Measurements from ENCODE around the gene ZFPM1. TPM values are rescaled to one million over a fixed set of nuclear protein-coding genes. Genes with fewer than 3 reads are reported as not detected.

ZFPM1 gene
- total and polyA plus RNA-seq, 2 of the 8 experiments (the other 6 are each of a cell fraction or from before 2014, with no cell fraction given) = 0.74 to 4.8 TPM

DNA sequence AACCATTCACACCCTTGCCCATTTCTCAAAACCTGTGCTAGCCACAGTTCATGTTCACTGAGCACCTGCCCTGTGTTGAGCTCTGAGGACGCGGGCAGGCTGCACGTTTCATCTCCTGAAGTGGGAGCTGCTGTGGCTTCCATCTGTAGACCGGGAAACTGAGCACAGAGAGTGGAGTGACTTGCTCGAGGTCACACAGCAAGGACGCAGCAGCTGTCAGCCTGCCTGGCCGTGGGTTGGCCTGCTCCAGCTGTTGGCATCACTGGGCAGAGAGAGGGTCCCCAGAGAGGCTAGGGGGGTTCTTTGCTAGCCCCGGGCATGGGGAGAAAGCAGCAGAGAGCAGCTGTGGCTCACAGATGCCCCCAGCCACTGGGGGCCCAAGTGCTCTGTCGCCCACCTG lies 28.8 kb downstream of the ZFPM1 start:
- Histone ChIP-seq H3K4me1 (replicated peaks in 1 of 4; ENCODE audit: control insufficient read depth in 3 of 4, insufficient read depth in 4 of 4, low read length in 3 of 4) (peaks cover 0 to 11% (median 7%) of the 10 kb centered on the region in 4 experiments; a peak in 5 of 7 replicates), H3K56ac (replicated peaks; ENCODE audit: insufficient read length, low read depth, low read length) (no peak overlapping the region), H3K18ac (ENCODE audit: extremely low read depth, low read length) (no peak overlapping the region), H3K4me3 (ENCODE audit: extremely low read depth in 1 of 4, insufficient read depth in 2 of 4, low read depth in 3 of 4, low read length in 4 of 4) (no peak overlapping the region), H4K8ac (ENCODE audit: extremely low read depth, insufficient read depth, low read length) (no peak overlapping the region), H3K79me1 (ENCODE audit: low read depth, low read length) (no peaks in the 10 kb centered on the region; the same call in none of the 2 replicates), H3K4me2 (ENCODE audit: insufficient read depth in 1 of 2, low read depth in 2 of 2, low read length in 2 of 2) (no peak overlapping the region), H2AFZ (ENCODE audit: low read length) (no peak overlapping the region), H3K14ac (ENCODE audit: insufficient read length) (no peak overlapping the region), H3K4ac (replicated peaks; ENCODE audit: insufficient read length, low read depth, low read length) (no peak overlapping the region), H4K5ac (ENCODE audit: insufficient read length, low read depth, low read length) (no peak overlapping the region), H2BK120ac (replicated peaks; ENCODE audit: low read depth, low read length) (no peak overlapping the region), H2BK15ac (ENCODE audit: low read length) (no peak overlapping the region), H3K9me3 (ENCODE audit: insufficient read depth in 2 of 2, low read depth in 1 of 2, low read length in 1 of 2) (no peaks in the 10 kb centered on the region), H3K23ac (ENCODE audit: insufficient read length) (no peak overlapping the region), H3K27ac (ENCODE audit: low read depth, low read length) (no peak overlapping the region), H3K9ac (replicated peaks in 1 of 4; ENCODE audit: extremely low read depth in 1 of 4, low read depth in 3 of 4, low read length in 3 of 4) (no peak overlapping the region), H4K91ac (replicated peaks; ENCODE audit: insufficient read length, low read length) (no peak overlapping the region), H2BK20ac (ENCODE audit: low read length) (no peak overlapping the region), H3K79me2 (ENCODE audit: control insufficient read depth in 1 of 2, insufficient read depth in 2 of 2, low read length in 2 of 2) (no peaks in the 10 kb centered on the region), H3K36me3 (ENCODE audit: control insufficient read depth in 2 of 4, insufficient read depth in 4 of 4, low read length in 3 of 4) (no peaks in the 10 kb centered on the region; a peak in 1 of 8 replicates), H3K23me2 (ENCODE audit: low read depth, low read length) (no peaks in the 10 kb centered on the region), H2BK5ac (ENCODE audit: low read depth, low read length) (no peak overlapping the region), H2BK12ac (ENCODE audit: low read depth, low read length) (no peak overlapping the region), H4K20me1 (replicated peaks in 1 of 2; ENCODE audit: control insufficient read depth in 1 of 2, insufficient read depth in 2 of 2, low read length in 2 of 2) (peaks cover 2 to 11% of the 10 kb centered on the region in 2 experiments), H2AK5ac (ENCODE audit: low read depth, low read length) (no peak overlapping the region), H3K27me3 (replicated peaks in 1 of 4; ENCODE audit: control insufficient read depth in 3 of 4, extremely low read depth in 1 of 4, insufficient read depth in 3 of 4, low read length in 3 of 4) (no peaks in the 10 kb centered on the region)
- CTCF ChIA-PET (ENCODE audit: partially characterized antibody) = interaction anchor here (0.6 to 1.5 kb wide), 2 partner anchors 13 to 346 kb away, joined by 3 to 5 read pairs; no protein-coding TSS in a partner anchor
- WGBS, 2 experiments (ENCODE audit: extremely low coverage in 1 of 2, insufficient coverage in 1 of 2, insufficient read length in 1 of 2, insufficient replicate concordance in 2 of 2, low coverage in 1 of 2, low lambda C conversion rate in 2 of 2, missing lambda C conversion rate in 1 of 2) = 93% methylated on average over 8 of the region's 9 CpGs; no CpG with 5 or more reads in 1 of the 2 experiments
- DNase-seq (ENCODE audit: low read depth in 1 of 2, low spot score in 2 of 2) (no peak), FAIRE-seq (no peak)
- POLR2A ChIA-PET (ENCODE audit: partially characterized antibody) = interaction anchor here (0.8 to 1.2 kb wide), 2 partner anchors 8 to 13 kb away, joined by 3 read pairs; no protein-coding TSS in a partner anchor
- no peak for TF ChIP-seq SP2 (IDR thresholded peaks at IDR 0.05; ENCODE audit: low read length)
- no peak for TF ChIP-seq FOSL1 (IDR thresholded peaks at IDR 0.05; ENCODE audit: insufficient read depth, low read depth, low read length)
- no peak for TF ChIP-seq CBX8 (IDR thresholded peaks at IDR 0.05; ENCODE audit: borderline replicate concordance, low read depth, low read length)
- TF ChIP-seq, protein P1, sequence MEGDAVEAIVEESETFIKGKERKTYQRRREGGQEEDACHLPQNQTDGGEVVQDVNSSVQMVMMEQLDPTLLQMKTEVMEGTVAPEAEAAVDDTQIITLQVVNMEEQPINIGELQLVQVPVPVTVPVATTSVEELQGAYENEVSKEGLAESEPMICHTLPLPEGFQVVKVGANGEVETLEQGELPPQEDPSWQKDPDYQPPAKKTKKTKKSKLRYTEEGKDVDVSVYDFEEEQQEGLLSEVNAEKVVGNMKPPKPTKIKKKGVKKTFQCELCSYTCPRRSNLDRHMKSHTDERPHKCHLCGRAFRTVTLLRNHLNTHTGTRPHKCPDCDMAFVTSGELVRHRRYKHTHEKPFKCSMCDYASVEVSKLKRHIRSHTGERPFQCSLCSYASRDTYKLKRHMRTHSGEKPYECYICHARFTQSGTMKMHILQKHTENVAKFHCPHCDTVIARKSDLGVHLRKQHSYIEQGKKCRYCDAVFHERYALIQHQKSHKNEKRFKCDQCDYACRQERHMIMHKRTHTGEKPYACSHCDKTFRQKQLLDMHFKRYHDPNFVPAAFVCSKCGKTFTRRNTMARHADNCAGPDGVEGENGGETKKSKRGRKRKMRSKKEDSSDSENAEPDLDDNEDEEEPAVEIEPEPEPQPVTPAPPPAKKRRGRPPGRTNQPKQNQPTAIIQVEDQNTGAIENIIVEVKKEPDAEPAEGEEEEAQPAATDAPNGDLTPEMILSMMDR (IDR thresholded peaks at IDR 0.05; ENCODE audit: control extremely low read depth in 1 of 3, insufficient read depth in 1 of 3, low read depth in 1 of 3, low read length in 3 of 3) = no peak
- TF ChIP-seq BCL11A (IDR thresholded peaks at IDR 0.05; ENCODE audit: low read depth in 2 of 2, low read length in 2 of 2) = no peak
- TF ChIP-seq KDM1A (IDR thresholded peaks at IDR 0.05; ENCODE audit: borderline replicate concordance, low read length) = no peak
- no peak for TF ChIP-seq TBP (IDR thresholded peaks at IDR 0.05; ENCODE audit: low read depth, low read length)
- TF ChIP-seq EP300 (IDR thresholded peaks at IDR 0.05; ENCODE audit: borderline replicate concordance in 1 of 2, low read depth in 2 of 2, low read length in 2 of 2) = no peak
- no peak for TF ChIP-seq HDAC6 (IDR thresholded peaks at IDR 0.05; ENCODE audit: low read depth, low read length)
- no peak for TF ChIP-seq CEBPB (IDR thresholded peaks at IDR 0.05; ENCODE audit: low read depth, low read length)
- TF ChIP-seq SAP30 (IDR thresholded peaks at IDR 0.05; ENCODE audit: insufficient read depth, insufficient replicate concordance, low read length) = no peak
- no peak for TF ChIP-seq CHD2 (IDR thresholded peaks at IDR 0.05; ENCODE audit: low read length)
